Ovary (tissue), 3 donors: Measurements from ENCODE around the gene GFI1B.
"Not testable (repeated sequence)": the region's sequence is repeated elsewhere in the genome, so short reads cannot be mapped to it uniquely, and the experiment has no call there.

Source experiments
- EP300 ChIP-seq: sonication (generic); formaldehyde crosslinking; IDR thresholded peaks from one replicate; pipeline ENCODE4 v1.6.1; 2017; ENCODE audit warnings: antibody characterized with exemption
- POLR2A ChIP-seq: fragments of 450-650 bp; IDR thresholded peaks from one replicate; pipeline ENCODE4 v1.6.1; 2017; ENCODE audit warnings: antibody characterized with exemption, mild to moderate bottlenecking, moderate library complexity
- TF ChIP-seq, protein P1 (sequence below), 3 donors: fragments of 450-650 bp in 2 of 3; fragments of 200-600 bp in 1 of 3; IDR thresholded peaks; one replicate each; pipeline versions ENCODE4 v1.5.1 to v1.8.0; 2016 to 2022; ENCODE audit warnings: antibody characterized with exemption in 3 of 3, mild to moderate bottlenecking in 1 of 3
- donor health status: DM: no; HTN: no; CAD: no.

DNA sequence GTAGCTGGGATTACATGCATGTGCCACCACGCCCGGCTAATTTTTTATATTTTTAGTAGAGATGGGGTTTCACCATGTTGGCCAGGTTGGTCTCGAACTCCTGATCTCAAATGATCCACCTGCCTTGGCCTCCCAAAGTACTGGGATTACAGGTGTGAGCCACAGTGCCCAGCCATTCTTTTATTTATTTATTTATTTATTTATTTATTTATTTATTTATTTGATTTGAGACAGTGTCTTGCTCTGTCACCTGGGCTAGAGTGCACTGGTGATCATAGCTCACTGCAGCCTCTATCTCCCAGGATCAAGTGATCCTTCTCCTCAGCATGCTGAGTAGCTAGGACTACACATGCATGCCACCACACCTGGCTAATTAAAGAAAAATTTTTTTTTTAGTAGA lies 10.6 kb upstream of the GFI1B start:
- TF ChIP-seq, protein P1, sequence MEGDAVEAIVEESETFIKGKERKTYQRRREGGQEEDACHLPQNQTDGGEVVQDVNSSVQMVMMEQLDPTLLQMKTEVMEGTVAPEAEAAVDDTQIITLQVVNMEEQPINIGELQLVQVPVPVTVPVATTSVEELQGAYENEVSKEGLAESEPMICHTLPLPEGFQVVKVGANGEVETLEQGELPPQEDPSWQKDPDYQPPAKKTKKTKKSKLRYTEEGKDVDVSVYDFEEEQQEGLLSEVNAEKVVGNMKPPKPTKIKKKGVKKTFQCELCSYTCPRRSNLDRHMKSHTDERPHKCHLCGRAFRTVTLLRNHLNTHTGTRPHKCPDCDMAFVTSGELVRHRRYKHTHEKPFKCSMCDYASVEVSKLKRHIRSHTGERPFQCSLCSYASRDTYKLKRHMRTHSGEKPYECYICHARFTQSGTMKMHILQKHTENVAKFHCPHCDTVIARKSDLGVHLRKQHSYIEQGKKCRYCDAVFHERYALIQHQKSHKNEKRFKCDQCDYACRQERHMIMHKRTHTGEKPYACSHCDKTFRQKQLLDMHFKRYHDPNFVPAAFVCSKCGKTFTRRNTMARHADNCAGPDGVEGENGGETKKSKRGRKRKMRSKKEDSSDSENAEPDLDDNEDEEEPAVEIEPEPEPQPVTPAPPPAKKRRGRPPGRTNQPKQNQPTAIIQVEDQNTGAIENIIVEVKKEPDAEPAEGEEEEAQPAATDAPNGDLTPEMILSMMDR (IDR thresholded peaks at IDR 0.05) = not testable (repeated sequence)
- not testable (repeated sequence) for TF ChIP-seq POLR2A, EP300
